ENCODE results near the gene UST.

DNA sequence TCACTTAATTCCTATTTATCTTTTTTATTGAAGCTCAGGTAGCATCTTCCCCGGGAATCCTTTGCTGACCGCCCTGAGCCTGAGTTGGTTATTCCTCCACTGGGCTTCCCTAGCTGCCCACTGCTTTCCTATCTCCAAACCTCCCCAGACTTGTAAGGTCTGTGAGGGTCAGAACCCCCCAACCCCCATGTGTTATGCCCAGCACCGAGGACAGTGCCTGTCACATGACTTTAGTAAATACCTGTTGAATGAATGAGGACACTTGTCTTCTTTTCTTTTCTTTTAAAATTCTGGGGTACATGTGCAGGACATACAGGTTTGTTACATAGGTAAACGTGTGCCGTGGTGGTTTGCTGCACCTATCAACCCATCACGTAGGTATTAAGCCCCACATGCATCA, 105.9 kb downstream of the UST start:
- TF ChIP-seq, protein P1, sequence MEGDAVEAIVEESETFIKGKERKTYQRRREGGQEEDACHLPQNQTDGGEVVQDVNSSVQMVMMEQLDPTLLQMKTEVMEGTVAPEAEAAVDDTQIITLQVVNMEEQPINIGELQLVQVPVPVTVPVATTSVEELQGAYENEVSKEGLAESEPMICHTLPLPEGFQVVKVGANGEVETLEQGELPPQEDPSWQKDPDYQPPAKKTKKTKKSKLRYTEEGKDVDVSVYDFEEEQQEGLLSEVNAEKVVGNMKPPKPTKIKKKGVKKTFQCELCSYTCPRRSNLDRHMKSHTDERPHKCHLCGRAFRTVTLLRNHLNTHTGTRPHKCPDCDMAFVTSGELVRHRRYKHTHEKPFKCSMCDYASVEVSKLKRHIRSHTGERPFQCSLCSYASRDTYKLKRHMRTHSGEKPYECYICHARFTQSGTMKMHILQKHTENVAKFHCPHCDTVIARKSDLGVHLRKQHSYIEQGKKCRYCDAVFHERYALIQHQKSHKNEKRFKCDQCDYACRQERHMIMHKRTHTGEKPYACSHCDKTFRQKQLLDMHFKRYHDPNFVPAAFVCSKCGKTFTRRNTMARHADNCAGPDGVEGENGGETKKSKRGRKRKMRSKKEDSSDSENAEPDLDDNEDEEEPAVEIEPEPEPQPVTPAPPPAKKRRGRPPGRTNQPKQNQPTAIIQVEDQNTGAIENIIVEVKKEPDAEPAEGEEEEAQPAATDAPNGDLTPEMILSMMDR (IDR thresholded peaks at IDR 0.05; ENCODE audit: poor library complexity), result no peak
- no peak for TF ChIP-seq EZH2 (IDR thresholded peaks at IDR 0.05; ENCODE audit: borderline replicate concordance)
- TF ChIP-seq EZH2phosphoT487 (IDR thresholded peaks at IDR 0.05; ENCODE audit: low read depth, severe bottlenecking, unreplicated experiment), result no peak
